DOHH2 (cell line): ENCODE results near the gene FETUB.

Experiments
- EZH2phosphoT487 ChIP-seq: fragments of 200-600 bp; sonication (generic); IDR thresholded peaks from 2 replicates; pipeline ENCODE4 v1.6.1; 2017; ENCODE audit warnings: borderline replicate concordance, mild to moderate bottlenecking, antibody characterized with exemption, low read length, moderate library complexity, mixed read lengths
- TF ChIP-seq, protein P1 (sequence below): fragments of 200-600 bp; sonication (generic); IDR thresholded peaks from one replicate; pipeline ENCODE4 v1.5.1; 2014; ENCODE audit warnings: antibody characterized with exemption, mild to moderate bottlenecking, low read depth, low read length; ENCODE audit not compliant: poor library complexity, severe bottlenecking

GRCh38 chr3:186646841-186647240, 6.6 kb downstream of the FETUB start:
- TF ChIP-seq, protein P1, sequence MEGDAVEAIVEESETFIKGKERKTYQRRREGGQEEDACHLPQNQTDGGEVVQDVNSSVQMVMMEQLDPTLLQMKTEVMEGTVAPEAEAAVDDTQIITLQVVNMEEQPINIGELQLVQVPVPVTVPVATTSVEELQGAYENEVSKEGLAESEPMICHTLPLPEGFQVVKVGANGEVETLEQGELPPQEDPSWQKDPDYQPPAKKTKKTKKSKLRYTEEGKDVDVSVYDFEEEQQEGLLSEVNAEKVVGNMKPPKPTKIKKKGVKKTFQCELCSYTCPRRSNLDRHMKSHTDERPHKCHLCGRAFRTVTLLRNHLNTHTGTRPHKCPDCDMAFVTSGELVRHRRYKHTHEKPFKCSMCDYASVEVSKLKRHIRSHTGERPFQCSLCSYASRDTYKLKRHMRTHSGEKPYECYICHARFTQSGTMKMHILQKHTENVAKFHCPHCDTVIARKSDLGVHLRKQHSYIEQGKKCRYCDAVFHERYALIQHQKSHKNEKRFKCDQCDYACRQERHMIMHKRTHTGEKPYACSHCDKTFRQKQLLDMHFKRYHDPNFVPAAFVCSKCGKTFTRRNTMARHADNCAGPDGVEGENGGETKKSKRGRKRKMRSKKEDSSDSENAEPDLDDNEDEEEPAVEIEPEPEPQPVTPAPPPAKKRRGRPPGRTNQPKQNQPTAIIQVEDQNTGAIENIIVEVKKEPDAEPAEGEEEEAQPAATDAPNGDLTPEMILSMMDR = no peak
- TF ChIP-seq EZH2phosphoT487 = no peak
